Stimulated activated CD8-positive, alpha-beta memory T cell treated with anti-CD3 and anti-CD28 coated beads, Interleukin-12 subunit alpha, Interleukin-12 subunit beta, amount 100 ng/mL, for 24 hours (primary cell): ENCODE data around the gene CIDEC.
"Not testable (repeated sequence)": the region's sequence is repeated elsewhere in the genome, so short reads cannot be mapped to it uniquely, and the experiment has no call there.

Experiments
- DNase-seq: peaks from one replicate; pipeline ENCODE4 v3.0.0-alpha.2; 2020; ENCODE audit errors: extremely low read depth

The CIDEC gene

GRCh38 chr3:9901967-9902366, 21.9 kb upstream of the CIDEC start:
- DNase-seq, result no peak

GRCh38 chr3:9900965-9901415, 20.9 kb upstream of the CIDEC start:
- DNase-seq, result not testable (repeated sequence)

- no peak for DNase-seq
Observed at GRCh38 chr3:9899289-9899791, 19.3 kb upstream of the CIDEC start.

- no peak for DNase-seq
Observed at GRCh38 chr3:9898467-9899241, 18.6 kb upstream of the CIDEC start.

- DNase-seq, result no peak
Observed at GRCh38 chr3:9897408-9898372, 17.6 kb upstream of the CIDEC start.

GRCh38 chr3:9896755-9897407, 16.8 kb upstream of the CIDEC start:
- DNase-seq, result not testable (repeated sequence)

- not testable (repeated sequence) for DNase-seq
Observed at GRCh38 chr3:9895715-9896114, 15.7 kb upstream of the CIDEC start.

- DNase-seq, result no peak
Observed at GRCh38 chr3:9893739-9894138, 13.7 kb upstream of the CIDEC start.

GRCh38 chr3:9891072-9891622, 11.1 kb upstream of the CIDEC start:
- DNase-seq, result no peak

- DNase-seq, result peak; percentile 73
Observed at GRCh38 chr3:9890249-9891071, 10.4 kb upstream of the CIDEC start, which contains the start of gene JAGN1. JAGN1 (plus strand) TSS chr3:9890610; CDS start chr3:9890723, 113 bp downstream.

GRCh38 chr3:9889405-9889804, 9.4 kb upstream of the CIDEC start:
- DNase-seq, result no peak

GRCh38 chr3:9888540-9888939, 8.5 kb upstream of the CIDEC start:
- no peak for DNase-seq

- no peak for DNase-seq
Observed at GRCh38 chr3:9887480-9887879, 7.4 kb upstream of the CIDEC start.

- DNase-seq, result no peak
Observed at GRCh38 chr3:9886328-9886727, 6.3 kb upstream of the CIDEC start.

- no peak for DNase-seq
Observed at GRCh38 chr3:9884555-9885165, 4.6 kb upstream of the CIDEC start.

GRCh38 chr3:9883706-9884554, 3.9 kb upstream of the CIDEC start:
- DNase-seq, result no peak

GRCh38 chr3:9881441-9881840, 1.4 kb upstream of the CIDEC start:
- no peak for DNase-seq

GRCh38 chr3:9878700-9879099, 1.4 kb downstream of the CIDEC start:
- no peak for DNase-seq

- no peak for DNase-seq
Observed at GRCh38 chr3:9876991-9877390, 3.1 kb downstream of the CIDEC start.
